Chondrocyte (in vitro differentiated cells): ENCODE data around the gene SLC47A2. TPM values are rescaled to one million over a fixed set of nuclear protein-coding genes. Genes with fewer than 3 reads are reported as not detected.

Experiments used
- DNase-seq: peaks from one replicate; pipeline ENCODE4 v3.0.0; 2021; ENCODE audit warnings: mixed read lengths, low spot score
- H3K27ac Mint-ChIP-seq: one replicate; pipeline ENCODE4 v1.8.0; 2021; ENCODE audit warnings: mild to moderate bottlenecking, moderate library complexity, mixed read lengths; ENCODE audit not compliant: unreplicated experiment
- H3K27me3 Mint-ChIP-seq: 2 replicates; pipeline ENCODE4 v1.8.0; 2021; ENCODE audit warnings: low read depth, mixed read lengths
- H3K36me3 Mint-ChIP-seq: 2 replicates; pipeline ENCODE4 v1.8.0; 2021; ENCODE audit warnings: low read depth, mixed read lengths
- H3K4me1 Mint-ChIP-seq: 2 replicates; pipeline ENCODE4 v1.8.0; 2021; ENCODE audit warnings: low read depth, mild to moderate bottlenecking, mixed read lengths
- H3K4me3 Mint-ChIP-seq: one replicate; pipeline ENCODE4 v1.8.0; 2021; ENCODE audit warnings: mild to moderate bottlenecking, moderate library complexity, mixed read lengths; ENCODE audit not compliant: unreplicated experiment
- H3K9me3 Mint-ChIP-seq: 2 replicates; pipeline ENCODE4 v1.8.0; 2021; ENCODE audit warnings: low read depth, mixed read lengths
- CTCF ChIP-seq: fragments of 200-600 bp; sonication (generic); IDR thresholded peaks from 2 replicates; pipeline ENCODE4 v1.5.0; 2021; ENCODE audit warnings: antibody characterized with exemption, mild to moderate bottlenecking, moderate library complexity
- total RNA-seq: library from RNA; stranded (reverse); gene quantifications from 3 replicates; pipeline ENCODE4 v1.2.1, GENCODE V29; 2021

The SLC47A2 gene
- total RNA-seq, 1 donor from 2014 or later, result not detected

- H3K27me3 Mint-ChIP-seq, result peaks cover 4% of the 10 kb centered on the region
- no peaks in the 10 kb centered on the region for H3K9me3 Mint-ChIP-seq
- no peaks in the 10 kb centered on the region for H3K36me3 Mint-ChIP-seq
- no peak for DNase-seq
- no peaks in the 10 kb centered on the region for H3K4me1 Mint-ChIP-seq
- no peak overlapping the region for H3K27ac Mint-ChIP-seq
- TF ChIP-seq CTCF, result no peak
- H3K4me3 Mint-ChIP-seq, result no peak overlapping the region
These were observed 21.1 kb upstream of the SLC47A2 start for GRCh38 chr17:19737305-19738072.

- Mint-ChIP-seq H3K4me1 (no peaks in the 10 kb centered on the region), H3K4me3 (no peak overlapping the region), H3K36me3 (no peaks in the 10 kb centered on the region), H3K27ac (no peak overlapping the region), H3K9me3 (no peaks in the 10 kb centered on the region), H3K27me3 (peaks cover 5% of the 10 kb centered on the region)
- DNase-seq, result no peak
- no peak for TF ChIP-seq CTCF
These were observed 19.7 kb upstream of the SLC47A2 start for GRCh38 chr17:19736071-19736470.

- H3K27ac Mint-ChIP-seq, result no peak overlapping the region
- no peaks in the 10 kb centered on the region for H3K4me1 Mint-ChIP-seq
- H3K36me3 Mint-ChIP-seq, result no peaks in the 10 kb centered on the region
- TF ChIP-seq CTCF, result no peak
- no peaks in the 10 kb centered on the region for H3K9me3 Mint-ChIP-seq
- H3K4me3 Mint-ChIP-seq, result no peak overlapping the region
- H3K27me3 Mint-ChIP-seq, result peaks cover 7% of the 10 kb centered on the region
- no peak for DNase-seq
These were observed 17.7 kb upstream of the SLC47A2 start for GRCh38 chr17:19733953-19734526.

- H3K4me3 Mint-ChIP-seq, result no peak overlapping the region
- H3K9me3 Mint-ChIP-seq, result no peaks in the 10 kb centered on the region
- H3K4me1 Mint-ChIP-seq, result peaks cover 17% of the 10 kb centered on the region
- H3K36me3 Mint-ChIP-seq, result no peaks in the 10 kb centered on the region
- no peak for DNase-seq
- TF ChIP-seq CTCF, result no peak
- H3K27ac Mint-ChIP-seq, result no peak overlapping the region
- H3K27me3 Mint-ChIP-seq, result peaks cover 7% of the 10 kb centered on the region
These were observed 15.2 kb upstream of the SLC47A2 start for GRCh38 chr17:19731626-19732025.

- Mint-ChIP-seq H3K4me1 (peaks cover 17% of the 10 kb centered on the region), H3K27ac (no peak overlapping the region), H3K36me3 (no peaks in the 10 kb centered on the region), H3K9me3 (no peaks in the 10 kb centered on the region), H3K4me3 (no peak overlapping the region), H3K27me3 (peaks cover 3% of the 10 kb centered on the region)
- no peak for DNase-seq
- TF ChIP-seq CTCF, result no peak
These were observed 14.5 kb upstream of the SLC47A2 start for GRCh38 chr17:19730843-19731242.
